ENCODE data around the gene IL2RA. TPM values are rescaled to one million over a fixed set of nuclear protein-coding genes. Genes with fewer than 3 reads are reported as not detected.
A peak's percentile ranks its signal among the peaks of the same experiment; 100 is the strongest.

Gene IL2RA
- total and polyA plus RNA-seq, 9 of the 15 experiments (the other 6 are each of a cell fraction or from before 2014, with no cell fraction given), result 0.95 TPM; not detected in 8

DNA sequence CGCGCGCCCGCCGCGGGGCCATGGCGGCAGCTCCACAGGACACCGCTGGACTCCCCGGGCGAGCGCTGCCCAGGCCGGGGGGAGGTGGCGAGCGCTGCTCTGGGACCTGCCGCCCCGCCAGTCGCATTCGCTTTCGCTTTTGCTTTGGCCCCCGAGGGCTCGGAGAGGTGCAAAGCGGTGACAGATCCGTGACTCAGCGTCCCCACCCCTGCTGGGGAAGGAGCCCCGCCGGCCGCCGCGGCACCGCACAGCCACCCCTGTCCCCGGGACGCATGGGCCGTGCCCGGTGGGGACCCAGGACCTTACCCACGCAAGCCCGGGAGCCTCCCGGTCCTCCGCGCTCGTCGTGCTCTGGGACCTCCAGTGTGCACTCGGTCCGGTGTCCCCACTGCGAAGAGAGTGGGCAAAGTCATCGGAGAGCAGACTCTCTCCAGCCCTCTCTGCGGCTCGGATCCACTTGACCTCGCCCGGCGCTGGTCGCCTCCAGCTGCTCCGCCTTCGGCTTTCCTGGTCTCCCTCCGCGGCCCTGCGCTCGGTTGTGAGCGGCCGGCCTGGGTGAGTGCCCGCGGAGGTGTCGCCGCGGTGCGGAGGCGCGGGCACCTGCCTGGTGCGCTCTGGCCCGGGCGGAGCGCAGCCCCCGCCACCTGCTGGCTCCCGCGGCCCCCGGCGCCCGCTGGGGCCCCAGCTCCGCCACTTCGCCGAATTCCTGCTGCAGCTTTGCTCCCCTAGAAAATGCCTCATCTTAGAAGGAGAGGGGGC is 84.5 kb downstream of the IL2RA start, which contains the start of gene IL15RA (continued):
- TF ChIP-seq, protein P1, sequence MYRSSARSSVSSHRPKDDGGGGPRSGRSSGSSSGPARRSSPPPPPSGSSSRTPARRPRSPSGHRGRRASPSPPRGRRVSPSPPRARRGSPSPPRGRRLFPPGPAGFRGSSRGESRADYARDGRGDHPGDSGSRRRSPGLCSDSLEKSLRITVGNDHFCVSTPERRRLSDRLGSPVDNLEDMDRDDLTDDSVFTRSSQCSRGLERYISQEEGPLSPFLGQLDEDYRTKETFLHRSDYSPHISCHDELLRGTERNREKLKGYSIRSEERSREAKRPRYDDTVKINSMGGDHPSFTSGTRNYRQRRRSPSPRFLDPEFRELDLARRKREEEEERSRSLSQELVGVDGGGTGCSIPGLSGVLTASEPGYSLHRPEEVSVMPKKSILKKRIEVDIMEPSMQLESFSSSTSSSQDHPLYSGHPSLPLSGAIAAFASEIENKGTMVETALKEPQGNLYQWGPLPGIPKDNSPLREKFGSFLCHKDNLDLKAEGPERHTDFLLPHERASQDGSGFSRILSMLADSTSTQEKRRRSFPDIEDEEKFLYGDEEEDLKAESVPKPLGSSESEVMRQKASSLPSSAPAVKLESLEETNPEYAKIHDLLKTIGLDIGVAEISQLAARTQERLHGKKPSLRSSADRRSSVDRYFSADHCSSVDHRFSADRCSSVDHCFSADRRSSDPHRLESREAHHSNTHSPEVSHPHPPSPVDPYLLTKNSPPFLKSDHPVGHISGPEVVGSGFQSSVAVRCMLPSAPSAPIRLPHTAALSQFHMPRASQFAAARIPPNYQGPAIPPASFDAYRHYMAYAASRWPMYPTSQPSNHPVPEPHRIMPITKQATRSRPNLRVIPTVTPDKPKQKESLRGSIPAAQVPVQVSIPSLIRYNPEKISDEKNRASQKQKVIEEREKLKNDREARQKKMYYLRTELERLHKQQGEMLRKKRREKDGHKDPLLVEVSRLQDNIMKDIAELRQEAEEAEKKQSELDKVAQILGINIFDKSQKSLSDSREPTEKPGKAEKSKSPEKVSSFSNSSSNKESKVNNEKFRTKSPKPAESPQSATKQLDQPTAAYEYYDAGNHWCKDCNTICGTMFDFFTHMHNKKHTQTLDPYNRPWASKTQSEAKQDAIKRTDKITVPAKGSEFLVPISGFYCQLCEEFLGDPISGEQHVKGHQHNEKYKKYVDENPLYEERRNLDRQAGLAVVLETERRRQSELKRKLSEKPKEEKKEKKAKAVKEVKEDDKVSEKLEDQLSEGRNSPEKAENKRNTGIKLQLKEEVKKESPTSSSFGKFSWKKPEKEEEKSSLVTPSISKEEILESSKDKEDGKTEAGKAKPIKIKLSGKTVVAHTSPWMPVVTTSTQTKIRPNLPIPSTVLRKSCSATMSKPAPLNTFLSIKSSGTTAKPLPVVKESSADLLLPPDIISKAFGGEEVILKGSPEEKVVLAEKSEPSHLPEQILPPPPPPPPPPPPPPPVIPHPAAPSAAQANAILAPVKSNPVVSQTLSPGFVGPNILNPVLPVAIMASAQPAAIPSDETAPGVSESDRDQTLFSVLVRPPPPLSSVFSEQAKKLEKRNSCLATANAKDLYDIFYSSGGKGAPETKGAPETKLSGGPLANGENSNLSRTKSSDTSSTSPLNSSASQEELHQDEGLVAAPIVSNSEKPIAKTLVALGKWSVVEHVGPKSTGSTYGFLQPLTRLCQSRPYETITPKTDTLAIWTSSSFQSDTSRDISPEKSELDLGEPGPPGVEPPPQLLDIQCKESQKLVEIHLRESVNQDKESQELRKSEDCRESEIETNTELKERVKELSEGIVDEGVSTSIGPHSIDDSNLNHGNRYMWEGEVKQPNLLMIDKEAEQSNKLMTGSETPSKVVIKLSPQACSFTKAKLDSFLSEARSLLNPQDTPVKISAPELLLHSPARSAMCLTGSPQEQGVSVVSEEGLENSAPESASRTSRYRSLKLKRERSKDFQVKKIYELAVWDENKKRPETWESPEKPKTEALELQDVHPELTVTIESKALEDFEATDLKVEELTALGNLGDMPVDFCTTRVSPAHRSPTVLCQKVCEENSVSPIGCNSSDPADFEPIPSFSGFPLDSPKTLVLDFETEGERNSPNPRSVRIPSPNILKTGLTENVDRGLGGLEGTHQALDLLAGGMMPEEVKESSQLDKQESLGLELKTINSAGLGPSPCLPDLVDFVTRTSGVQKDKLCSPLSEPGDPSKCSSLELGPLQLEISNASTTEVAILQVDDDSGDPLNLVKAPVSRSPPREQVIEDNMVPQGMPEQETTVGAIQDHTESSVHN (IDR thresholded peaks at IDR 0.05; ENCODE audit: borderline replicate concordance in 1 of 2, low read depth in 1 of 2), result peak in 1 of 2 experiments; percentile 49; a peak in 1 of 4 replicates
- TF ChIP-seq JUN (IDR thresholded peaks at IDR 0.05; ENCODE audit: borderline replicate concordance, low read depth, low read length) (peak; percentile 51; the same call in 1 of the 2 replicates), JUN (CRISPR knock-in tag; IDR thresholded peaks at IDR 0.05; ENCODE audit: borderline replicate concordance) (peak; percentile 47; the same call in 1 of the 2 replicates), MYC (IDR thresholded peaks at IDR 0.05; ENCODE audit: low read depth, low read length) (no peak), MYC (CRISPR knock-in tag; IDR thresholded peaks at IDR 0.05; ENCODE audit: borderline replicate concordance, low read depth) (no peak), ZNF140 (CRISPR knock-in tag; IDR thresholded peaks at IDR 0.05) (no peak), MTF1 (CRISPR knock-in tag; IDR thresholded peaks at IDR 0.05; ENCODE audit: borderline replicate concordance) (no peak), NR2C1 (IDR thresholded peaks at IDR 0.05) (no peak), NR2C1 (tag; IDR thresholded peaks at IDR 0.05) (no peak), FOXK1 (CRISPR knock-in tag; IDR thresholded peaks at IDR 0.05; ENCODE audit: borderline replicate concordance) (no peak), SREBF2 (CRISPR knock-in tag; IDR thresholded peaks at IDR 0.05) (no peak), COPS2 (conservative IDR thresholded peaks at IDR 0.05) (no peak), MCM7 (IDR thresholded peaks at IDR 0.05) (no peak), KHSRP (IDR thresholded peaks at IDR 0.05) (no peak), ZNF263 (CRISPR knock-in tag; IDR thresholded peaks at IDR 0.05; ENCODE audit: borderline replicate concordance) (no peak)
- TF ChIP-seq, protein P2, sequence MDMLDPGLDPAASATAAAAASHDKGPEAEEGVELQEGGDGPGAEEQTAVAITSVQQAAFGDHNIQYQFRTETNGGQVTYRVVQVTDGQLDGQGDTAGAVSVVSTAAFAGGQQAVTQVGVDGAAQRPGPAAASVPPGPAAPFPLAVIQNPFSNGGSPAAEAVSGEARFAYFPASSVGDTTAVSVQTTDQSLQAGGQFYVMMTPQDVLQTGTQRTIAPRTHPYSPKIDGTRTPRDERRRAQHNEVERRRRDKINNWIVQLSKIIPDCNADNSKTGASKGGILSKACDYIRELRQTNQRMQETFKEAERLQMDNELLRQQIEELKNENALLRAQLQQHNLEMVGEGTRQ (CRISPR knock-in tag; IDR thresholded peaks at IDR 0.05), result no peak
- TF ChIP-seq, protein P3, sequence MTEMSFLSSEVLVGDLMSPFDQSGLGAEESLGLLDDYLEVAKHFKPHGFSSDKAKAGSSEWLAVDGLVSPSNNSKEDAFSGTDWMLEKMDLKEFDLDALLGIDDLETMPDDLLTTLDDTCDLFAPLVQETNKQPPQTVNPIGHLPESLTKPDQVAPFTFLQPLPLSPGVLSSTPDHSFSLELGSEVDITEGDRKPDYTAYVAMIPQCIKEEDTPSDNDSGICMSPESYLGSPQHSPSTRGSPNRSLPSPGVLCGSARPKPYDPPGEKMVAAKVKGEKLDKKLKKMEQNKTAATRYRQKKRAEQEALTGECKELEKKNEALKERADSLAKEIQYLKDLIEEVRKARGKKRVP (CRISPR knock-in tag; IDR thresholded peaks at IDR 0.05), result no peak
